Kidney capillary endothelial cell (primary cell): ENCODE data around the gene MGP.

Source experiments
- DNase-seq: peaks from one replicate; pipeline ENCODE4 v3.0.0-alpha.2; 2018; ENCODE audit warnings: low spot score

The MGP gene

DNA sequence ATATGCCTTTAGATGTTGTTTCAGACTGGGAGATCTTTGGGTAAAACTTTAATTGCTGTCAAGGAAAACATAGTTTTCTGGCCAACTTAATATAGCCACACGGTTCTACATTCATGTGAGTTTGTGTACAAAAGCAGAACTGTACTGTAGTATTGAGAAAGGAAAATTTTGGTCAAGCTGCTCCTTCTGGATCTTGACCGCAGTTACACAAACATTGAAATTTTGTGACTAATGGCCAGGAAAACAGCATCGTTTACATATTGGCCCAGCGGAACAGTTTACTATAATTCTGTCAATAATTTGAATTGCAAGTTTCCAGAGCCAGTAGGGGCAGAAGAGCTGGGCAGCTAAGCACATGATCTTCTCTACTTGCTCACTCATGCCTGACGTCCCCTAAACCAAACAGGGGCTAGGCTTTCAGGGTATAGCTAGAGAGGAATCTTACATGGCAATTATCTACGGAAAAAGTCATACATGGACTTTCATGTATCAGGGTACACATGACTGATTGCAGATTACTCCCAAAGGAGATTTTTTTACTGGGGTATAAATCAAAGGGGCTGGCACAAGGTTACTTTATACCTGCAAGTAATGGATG, 31.0 kb downstream of the MGP start:
- no peak for DNase-seq

DNA sequence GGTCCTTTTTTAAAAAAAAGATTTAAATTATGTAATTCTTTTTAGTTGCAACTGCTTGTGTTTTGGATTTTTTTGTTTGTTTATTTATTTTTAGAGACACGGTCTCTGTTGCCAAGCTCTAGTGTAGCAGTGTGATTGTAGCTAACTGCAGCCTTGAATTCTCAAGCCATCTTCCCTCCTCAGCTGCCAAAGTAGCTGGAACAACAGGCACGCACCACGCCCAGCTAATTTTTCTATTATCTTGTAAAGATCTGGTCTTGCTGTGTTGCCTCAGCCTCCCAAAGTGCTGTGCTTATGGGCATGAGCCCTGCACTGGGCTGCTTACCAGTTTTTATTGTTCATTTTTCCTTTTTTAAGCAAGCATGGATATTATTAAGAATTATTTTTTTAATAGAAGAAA, 31.7 kb downstream of the MGP start:
- DNase-seq = no peak

DNA sequence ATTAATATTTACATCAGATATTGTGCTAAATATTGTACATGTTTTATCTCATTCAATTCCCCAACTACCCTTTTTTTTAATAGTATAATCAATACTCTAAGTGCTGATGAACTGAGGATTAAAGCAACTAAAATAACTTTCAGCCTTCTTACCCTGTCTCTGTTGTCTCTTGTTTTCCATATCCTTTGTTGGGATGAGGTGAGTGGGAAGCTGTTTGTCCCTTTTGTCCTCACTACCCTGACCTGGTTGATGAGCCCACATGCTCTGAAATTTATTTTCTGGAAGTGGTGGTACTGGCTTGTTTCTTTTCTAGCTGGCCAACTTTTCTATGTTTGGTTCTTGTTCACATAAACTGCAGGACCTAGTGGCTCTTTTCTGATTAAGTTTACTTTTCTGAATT, 32.8 kb downstream of the MGP start:
- DNase-seq = no peak

DNA sequence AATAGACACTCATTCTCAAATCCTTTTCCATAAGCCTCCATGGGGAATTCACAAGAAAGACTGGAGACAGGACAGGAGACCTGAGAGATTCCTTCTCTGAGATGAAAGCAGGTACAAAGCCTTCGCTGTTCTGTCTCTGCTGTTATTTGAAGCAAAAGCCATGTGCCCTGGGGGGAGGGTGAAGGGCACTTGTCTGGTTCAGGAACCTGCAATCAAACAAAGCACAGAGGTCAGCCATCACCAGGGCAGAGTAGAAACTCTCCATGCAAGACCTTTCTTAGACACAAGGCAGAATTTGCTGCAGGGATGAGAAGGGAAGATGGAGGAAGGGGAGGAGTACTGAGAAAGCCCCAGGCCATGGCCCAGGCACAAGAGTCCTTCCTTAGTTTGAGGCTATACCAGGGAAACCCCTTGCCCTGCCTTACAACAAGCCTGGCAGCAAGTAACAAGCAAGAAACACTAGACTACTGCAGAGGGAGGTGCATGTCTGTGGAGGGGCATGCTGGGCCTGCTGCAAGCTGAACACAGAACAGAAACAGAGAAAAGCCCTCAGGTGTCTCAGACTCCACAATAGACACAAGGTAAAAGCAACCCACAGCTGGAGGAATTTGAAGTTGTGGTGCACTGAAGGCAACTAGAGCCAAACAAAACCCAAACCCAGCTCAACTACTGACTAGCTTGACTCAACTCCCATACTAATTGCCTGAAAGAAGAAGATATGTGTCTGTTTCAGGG, 34.6 kb downstream of the MGP start:
- DNase-seq = no peak

DNA sequence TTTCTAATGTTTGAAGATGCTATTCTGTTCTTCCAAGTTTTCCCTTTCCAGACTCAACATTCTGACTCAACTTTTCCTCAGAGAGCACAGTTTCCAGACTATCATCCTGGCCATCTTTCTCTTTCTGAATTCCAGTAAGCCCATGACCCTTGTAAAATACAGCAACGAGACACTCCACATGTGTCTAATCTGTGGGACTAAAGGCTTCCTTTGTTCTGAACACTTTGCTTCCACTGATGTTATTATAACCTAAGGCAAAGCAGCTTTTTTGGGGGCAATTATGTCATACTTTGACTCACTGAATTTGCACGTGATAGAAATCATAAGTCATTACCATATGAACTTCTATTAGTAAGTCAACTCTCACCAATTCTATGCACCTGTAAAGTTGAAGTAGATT, 36.0 kb downstream of the MGP start:
- DNase-seq = no peak

DNA sequence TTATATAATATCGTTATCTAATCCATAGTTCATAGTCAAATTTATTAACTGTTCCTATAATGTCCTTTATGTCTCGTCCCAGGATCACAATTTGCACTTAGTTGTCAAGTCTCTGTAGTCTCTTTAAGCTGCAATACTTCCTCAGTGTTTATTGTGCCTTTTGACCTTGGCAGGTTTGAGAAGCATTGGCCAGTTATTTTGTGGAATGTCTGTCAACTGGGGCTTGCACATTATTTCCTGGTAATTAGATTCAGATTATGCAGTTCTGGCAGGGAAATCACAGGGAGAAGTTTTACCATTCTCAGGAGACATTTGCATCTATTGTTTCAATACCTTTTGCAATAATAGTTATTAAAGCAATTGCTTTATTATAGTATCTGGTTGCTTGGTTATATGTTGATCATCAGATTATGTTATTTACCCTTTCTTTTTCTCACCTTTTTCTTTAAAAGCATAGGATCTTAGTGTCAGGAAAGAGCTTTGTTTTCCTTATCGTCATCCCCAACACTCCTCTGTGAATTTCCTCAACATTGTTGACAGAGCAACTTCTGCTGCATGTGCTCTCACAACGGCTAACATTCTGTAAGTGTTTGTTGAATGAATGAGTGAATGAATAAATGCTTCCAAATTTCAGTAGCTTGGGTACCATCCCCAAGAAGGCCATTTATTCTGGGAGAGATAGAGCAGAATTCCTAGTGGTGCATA, 38.6 kb downstream of the MGP start:
- no peak for DNase-seq

DNA sequence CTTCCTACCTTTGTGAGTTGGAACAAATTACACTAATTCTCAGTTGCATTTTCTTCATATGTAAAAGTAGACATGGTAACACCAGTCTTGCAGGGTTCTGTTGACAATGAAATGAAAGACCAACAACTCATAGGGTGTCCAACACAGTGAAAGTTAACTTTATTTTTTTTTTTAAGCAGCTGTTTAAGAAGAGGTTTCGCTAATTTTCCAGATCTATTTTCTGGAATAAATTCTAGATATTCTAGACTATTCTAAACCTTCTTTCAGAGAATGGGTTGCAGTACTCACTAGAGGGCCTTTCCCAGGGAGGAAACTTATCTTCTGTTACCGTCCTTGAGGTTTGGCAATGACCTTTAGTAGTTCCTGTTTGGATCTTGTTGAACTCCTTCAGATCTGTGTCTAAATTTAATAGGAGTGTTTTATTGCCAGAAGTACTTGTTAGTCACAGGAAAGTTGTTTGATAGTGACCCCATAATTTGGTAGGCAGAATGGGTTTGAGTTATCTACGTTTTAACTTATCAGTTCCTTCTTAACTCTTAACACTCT, 39.5 kb downstream of the MGP start:
- DNase-seq = no peak

DNA sequence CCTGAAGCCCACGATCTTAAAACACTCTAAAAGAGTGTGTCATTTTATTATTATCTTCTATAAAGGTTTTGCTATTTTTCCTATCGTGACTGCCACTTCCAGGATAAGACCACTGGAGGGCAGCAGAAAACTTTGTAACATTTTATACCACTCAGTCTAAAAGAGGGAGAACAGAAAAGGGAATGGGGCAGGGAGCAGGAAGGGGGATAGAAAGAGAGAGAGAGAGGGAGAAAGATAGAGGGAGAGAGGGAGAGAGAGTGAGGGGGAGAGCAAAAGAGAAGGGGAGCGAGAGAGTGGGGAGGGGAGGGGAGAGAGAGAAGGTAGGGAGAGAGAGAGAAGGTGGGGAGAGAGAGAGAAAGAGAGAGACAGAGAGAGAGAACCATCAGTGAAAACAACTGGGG, 40.3 kb downstream of the MGP start:
- peak; percentile 55 for DNase-seq

DNA sequence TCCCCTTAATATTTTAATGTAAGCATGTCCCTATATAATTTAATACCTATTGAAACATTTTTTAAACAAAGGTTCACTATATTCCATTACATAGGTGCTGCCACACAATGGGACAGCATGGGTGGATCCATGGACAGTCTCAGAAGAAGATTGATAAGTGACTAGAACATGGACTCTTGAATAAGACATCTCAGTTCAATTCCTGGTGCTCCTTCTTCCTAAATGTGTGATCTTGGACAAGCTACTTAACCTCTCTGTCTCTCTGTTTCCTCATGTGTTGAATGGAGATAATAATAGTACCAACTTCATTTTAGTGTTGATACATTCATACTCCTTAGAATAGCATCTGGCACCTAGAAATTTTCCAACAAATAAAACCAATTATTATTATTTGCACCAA, 41.3 kb downstream of the MGP start:
- no peak for DNase-seq

DNA sequence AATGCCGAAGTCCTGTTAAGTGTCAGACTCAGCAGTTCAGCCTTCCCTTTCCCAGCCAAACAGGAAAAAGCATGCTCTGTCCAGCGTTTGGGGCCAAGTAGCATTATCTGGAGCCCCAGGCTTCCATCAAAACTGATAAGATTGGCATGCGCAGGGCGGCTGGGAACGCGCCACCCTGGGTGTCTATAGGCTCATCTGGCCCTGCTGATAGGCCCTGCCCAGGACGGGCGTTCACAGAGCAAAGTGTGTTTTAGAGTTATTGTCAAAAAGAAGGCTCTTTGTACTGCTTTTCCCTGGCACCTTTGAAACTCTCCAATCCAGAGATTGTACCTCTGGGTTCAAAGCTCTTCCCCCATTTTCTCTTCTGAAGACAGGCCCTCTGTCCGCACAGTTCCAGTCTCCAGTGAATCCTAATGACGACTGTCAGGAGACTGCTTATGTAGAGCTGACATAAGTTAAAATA, 42.2 kb downstream of the MGP start, which contains the start of gene ART4:
ART4 (minus strand) TSS at position 102 of the 463 bp plus-strand sequence. CDS start 413 bp downstream, outside the sequence.
- no peak for DNase-seq

DNA sequence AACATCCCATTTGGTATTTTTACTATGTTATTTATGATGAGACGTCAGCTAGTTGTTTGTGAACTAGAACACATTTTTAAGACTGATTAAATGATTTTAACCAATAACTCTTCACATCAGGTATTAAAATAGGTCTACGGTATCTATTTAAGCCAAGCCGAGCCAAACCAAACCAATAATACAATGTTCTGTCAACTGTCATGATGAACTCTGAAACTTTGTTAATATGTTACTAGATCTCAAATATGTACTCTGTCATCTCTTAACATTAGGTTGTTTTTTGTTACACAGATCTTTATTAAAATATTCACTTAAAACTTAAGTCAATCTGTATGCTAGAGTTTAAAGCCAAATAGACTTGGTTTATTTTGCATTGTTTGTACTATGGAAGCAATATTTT, 43.3 kb downstream of the MGP start:
- DNase-seq = no peak

DNA sequence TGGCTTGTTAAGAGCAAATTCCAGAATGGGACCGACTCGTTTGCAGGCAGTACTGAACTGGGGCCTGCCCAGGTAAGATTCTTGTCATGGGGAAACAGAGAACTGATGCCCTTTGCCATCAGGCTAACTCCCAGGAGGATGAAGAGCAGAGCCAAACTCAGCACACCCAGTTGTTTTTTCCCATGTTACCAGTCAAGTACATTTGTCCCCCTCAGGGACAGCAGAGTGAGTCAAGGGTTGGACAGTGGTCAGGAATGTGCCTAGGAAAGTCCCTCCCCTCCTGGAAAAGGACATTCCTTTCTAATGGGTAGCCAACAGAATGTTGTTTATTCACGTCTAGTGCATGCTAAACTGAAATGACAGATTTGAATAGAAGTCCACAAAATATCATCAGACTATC, 43.9 kb downstream of the MGP start:
- DNase-seq = peak; percentile 24

DNA sequence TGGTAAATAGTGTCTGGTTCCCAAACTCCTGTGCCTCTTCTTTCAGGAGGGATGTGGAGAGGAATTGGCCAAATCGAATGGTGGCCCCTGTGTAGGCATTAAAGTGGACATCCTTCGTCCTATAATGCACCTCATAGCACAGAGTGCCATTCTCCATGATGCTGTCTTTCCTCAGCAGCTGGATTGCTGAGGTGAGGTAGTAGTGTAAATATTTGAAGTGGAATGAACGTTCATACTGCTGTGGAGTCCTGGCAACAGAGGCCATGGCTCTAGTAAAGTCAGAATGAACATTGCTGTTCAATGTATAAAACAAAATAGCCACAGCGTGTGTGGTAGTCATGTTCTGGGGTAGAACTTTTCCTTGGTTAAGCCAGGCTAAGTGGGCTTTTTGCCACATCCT, 45.0 kb downstream of the MGP start:
- no peak for DNase-seq

DNA sequence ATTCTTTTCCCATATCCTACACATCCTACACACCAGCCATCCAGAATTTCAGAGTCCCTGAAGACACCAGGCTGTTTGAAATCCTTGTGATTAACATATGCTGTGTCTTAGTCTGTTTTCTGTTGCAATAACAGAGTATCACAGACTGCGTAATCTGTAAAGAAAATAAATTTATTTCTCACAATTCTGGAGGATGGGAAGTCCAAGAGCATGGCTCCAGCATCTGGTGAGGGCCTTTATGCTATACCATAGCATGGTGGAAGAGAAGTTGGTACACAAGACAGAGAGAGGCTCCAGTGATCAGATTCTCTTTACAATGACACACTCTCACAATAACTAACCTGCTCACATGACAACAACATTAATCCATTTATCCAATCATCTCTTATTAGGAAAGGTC, 46.4 kb downstream of the MGP start:
- no peak for DNase-seq

DNA sequence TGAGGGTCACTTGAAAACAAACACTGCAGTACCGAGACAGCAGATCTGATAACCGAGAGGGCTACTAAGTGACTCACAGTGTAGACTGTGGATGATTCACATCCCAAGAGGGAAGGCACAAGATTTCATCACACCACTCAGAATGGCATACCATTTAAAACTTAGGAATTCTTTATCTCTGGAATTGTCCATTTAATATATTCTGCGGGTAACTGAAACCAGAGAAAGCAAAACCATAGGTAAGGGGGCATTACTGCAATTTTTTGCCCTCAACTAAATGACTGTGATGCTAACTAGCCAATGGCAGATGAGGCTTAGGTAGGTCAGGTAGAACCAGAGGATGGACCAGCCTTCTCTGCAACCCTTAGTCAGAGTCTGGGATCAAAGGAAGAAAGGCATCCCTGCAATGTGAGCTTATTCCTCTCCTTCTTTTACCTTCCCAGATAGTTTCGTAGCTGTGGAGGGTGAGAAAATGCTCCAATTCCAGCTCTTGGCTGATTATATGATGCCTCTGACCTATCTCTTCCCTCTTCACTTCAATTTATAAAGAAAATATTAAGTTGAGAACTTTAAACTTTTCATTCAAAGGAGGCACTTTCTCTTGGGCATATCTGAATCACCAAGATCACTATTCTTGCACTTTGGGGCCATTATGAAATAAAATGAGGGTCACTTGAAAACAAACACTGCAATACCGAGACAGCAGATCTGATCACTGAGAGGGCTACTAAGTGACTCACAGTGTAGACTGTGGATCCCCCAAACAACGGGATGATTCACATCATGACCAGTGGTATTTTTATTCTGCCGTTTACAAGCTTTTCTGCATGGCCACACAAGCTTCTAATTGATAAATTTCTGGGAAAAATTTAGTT, 49.1 kb downstream of the MGP start:
- peak; percentile 65 for DNase-seq

DNA sequence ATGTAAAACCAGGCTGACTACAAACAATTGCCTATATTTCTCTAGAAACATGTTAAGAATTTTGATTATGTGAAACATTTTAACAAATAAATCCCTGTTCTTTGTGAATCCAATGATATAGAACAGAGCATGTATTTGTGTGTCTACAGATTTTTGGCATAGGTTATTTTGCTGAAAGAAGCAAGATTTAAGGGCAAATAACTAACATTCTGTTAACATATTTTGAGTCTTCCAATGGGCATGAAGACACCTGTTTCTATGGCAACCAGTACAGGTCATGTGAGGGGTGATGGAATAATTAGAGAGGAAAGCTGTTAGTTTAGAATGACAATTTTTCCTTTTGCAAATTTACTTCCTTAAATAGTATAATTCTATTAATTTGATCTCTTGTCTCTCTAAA, 51.1 kb downstream of the MGP start:
- DNase-seq = no peak

DNA sequence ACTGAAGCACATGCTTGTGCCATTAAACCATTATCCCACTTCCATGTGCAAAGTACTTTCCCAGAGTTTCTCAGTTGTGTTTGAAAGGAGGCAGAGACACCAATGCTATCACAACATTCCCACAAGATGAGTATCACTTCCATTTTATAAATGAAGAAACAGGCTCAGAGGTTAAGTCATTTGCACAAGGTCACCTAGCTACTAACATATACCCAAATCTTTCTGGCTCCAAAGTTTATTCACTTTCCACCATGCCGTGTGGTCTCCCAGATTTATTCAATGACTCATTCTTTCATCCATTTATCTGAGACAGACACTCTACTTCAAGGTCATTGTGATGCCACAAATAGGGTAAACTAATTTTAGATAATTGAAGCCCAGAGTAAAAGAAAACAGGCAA, 51.7 kb downstream of the MGP start:
- no peak for DNase-seq

DNA sequence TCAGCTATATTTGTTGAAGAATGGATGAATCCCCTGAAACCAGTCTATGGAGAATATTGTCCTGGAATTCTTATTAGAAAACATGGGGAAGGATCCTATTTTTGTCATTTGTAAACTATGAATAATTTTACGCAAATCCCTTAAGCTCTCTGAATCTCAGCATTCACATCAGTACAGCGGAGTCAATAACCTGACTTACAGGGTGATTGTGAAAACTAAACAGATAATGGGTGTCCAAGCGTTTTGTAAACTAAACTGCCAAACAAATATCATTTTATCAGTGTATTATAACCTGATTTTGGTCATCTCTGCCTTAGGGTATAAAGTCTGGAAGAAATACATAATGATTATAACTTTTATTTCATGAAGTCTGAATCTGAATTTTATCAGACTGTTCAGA, 52.3 kb downstream of the MGP start:
- DNase-seq = no peak
